Right lobe of liver (tissue), 6 donors: ENCODE results near the gene ARHGAP23. TPM values are rescaled to one million over a fixed set of nuclear protein-coding genes. Genes with fewer than 3 reads are reported as not detected.

ENCODE experiments used
- ATAC-seq, 4 donors: fragments of 200-7000 bp; cut with Tn5 transposase; one replicate each; pipeline ENCODE4 v1.9.1; 2020; ENCODE audit warnings: mild to moderate bottlenecking in 4 of 4, moderate library complexity in 4 of 4
- DNase-seq, 3 donors: peaks; one replicate each; pipeline ENCODE4 v3.0.0-alpha.2; 2020
- H3K27ac ChIP-seq, 3 donors: fragments of 200-600 bp; one replicate each; pipeline ENCODE4 v1.8.0; 2022
- H3K27me3 ChIP-seq, 2 donors: fragments of 200-600 bp; one replicate each; pipeline ENCODE4 v1.8.0; 2022
- H3K36me3 ChIP-seq, 4 donors: fragments of 200-600 bp; sonication (generic) in 1 of 4; one replicate each; pipeline versions ENCODE4 v1.5.1 to v1.8.0; 2017 to 2022; ENCODE audit warnings: control low read depth in 1 of 4
- H3K4me1 ChIP-seq, 4 donors: fragments of 200-600 bp; sonication (generic) in 1 of 4; one replicate each; pipeline versions ENCODE4 v1.5.1 to v1.8.0; 2017 to 2022; ENCODE audit warnings: control low read depth in 1 of 4
- H3K4me3 ChIP-seq, 3 donors: fragments of 200-600 bp; one replicate each; pipeline ENCODE4 v1.8.0; 2022
- H3K9me3 ChIP-seq, 4 donors: fragments of 200-600 bp; sonication (generic) in 1 of 4; one replicate each; pipeline versions ENCODE4 v1.5.1 to v1.8.0; 2017 to 2022; ENCODE audit warnings: control low read depth in 1 of 4
- CTCF ChIP-seq, 4 donors: fragments of 200-600 bp in 3 of 4; fragments of 450-650 bp in 1 of 4; IDR thresholded peaks; one replicate each; pipeline versions ENCODE4 v1.5.1 to v1.8.0; 2016 to 2022; ENCODE audit warnings: antibody characterized with exemption in 4 of 4, mild to moderate bottlenecking in 2 of 4
- POLR2A ChIP-seq: fragments of 450-650 bp; IDR thresholded peaks from one replicate; pipeline ENCODE4 v1.6.1; 2017; ENCODE audit warnings: antibody characterized with exemption, mild to moderate bottlenecking
- WGBS: methylation state at CpG from one replicate; pipeline ENCODE4 v1.1.6; 2018; ENCODE audit warnings: low coverage, low lambda C conversion rate; ENCODE audit not compliant: insufficient coverage; ENCODE audit errors: missing lambda C conversion rate; 5-methylcytosine and 5-hydroxymethylcytosine counted together
- intact Hi-C, 2 donors: fragments of 100-400 bp; cut with DNase I; formaldehyde crosslinking; loops; one replicate each; pipeline versions ENCODE4 v1.11.2 to v1.14.1; 2022
- total RNA-seq, 6 experiments: library from RNA; depleted of rRNA in 2 of 6; stranded (reverse); fragments of >200 nt in 2 of 6; fragmentation: NEBNext Ultra II Directional in 3 of 6; extraction: Animal tissue kit (Norgen Biotek cat#: 25700) in 3 of 6; gene quantifications; one replicate each; pipeline versions ENCODE4 v1.1.0 to v1.2.4, GENCODE V29; 2016 to 2023
- donor health status: DM: no; HTN: yes; CAD: no.
- donor health status: DM: no; HTN: no; CAD: no.
- donor health status: DM: no; HTN: no; CAD: no.
- donor health status: DM: no; HTN: yes; CAD: no.
- donor health status: DM: no; HTN: yes; CAD: no.

The ARHGAP23 gene
- total RNA-seq, 6 experiments from 2014 or later: 1.4 to 9.5 (median 3.8) TPM

GRCh38 chr17:38424297-38424972, 3.8 kb upstream of the ARHGAP23 start:
- Histone ChIP-seq H3K36me3 (no peaks in the 10 kb centered on the region), H3K27ac (no peak overlapping the region), H3K9me3 (no peaks in the 10 kb centered on the region), H3K4me3 (no peak overlapping the region), H3K27me3 (no peaks in the 10 kb centered on the region), H3K4me1 (peaks cover 0 to 7% (median 0%) of the 10 kb centered on the region in 4 donors)
- DNase-seq (no peak), ATAC-seq (no peak)
- no peak for TF ChIP-seq POLR2A
- no peak for TF ChIP-seq CTCF (IDR thresholded peaks at IDR 0.05)
- WGBS: 63% methylated on average over 3 of the region's 6 CpGs
- intact Hi-C loops: loop anchor here (10.0 kb wide), 1 partner anchor 60 kb away; no protein-coding TSS in a partner anchor

GRCh38 chr17:38425031-38425430, 3.2 kb upstream of the ARHGAP23 start:
- WGBS: 58% methylated on average over 7 of the region's 13 CpGs
- ATAC-seq (no peak), DNase-seq (no peak)

DNA sequence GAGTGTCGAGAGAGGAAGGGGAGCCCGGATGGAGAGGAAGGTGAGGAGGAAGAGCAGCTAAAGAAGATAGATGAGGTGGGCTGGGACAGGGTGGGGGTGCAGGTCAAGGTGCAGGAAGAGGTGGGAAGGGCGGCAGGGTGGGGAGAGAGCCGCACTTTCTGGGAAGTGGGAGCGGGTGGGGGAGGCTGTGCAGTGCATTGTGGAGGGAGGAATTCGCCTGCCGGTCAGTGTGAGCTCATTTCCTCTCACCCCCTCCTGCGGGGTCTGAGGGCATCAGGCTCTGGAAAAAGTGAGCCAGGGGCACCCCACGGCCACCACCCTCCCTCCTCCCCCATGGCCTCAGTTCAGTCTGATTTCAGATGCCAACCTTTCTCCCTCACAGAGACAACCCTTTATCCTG, 2.5 kb upstream of the ARHGAP23 start:
- no peak overlapping the region for H3K27ac ChIP-seq
- 28% methylated on average over 9 of the region's 9 CpGs for WGBS
- H3K4me1 ChIP-seq: peaks cover 0 to 7% (median 0%) of the 10 kb centered on the region in 4 donors
- no peaks in the 10 kb centered on the region for H3K36me3 ChIP-seq
- H3K9me3 ChIP-seq: no peaks in the 10 kb centered on the region
- TF ChIP-seq POLR2A (no peak), CTCF (IDR thresholded peaks at IDR 0.05) (no peak)
- H3K27me3 ChIP-seq: no peaks in the 10 kb centered on the region
- H3K4me3 ChIP-seq: no peak overlapping the region
- ATAC-seq: peak; percentile 18 to 52 (median 25)
- peak in 1 of 3 donors; percentile 51 for DNase-seq
- intact Hi-C loops: loop anchor here (10.0 kb wide), 1 partner anchor 59 kb away; no protein-coding TSS in a partner anchor

More at GRCh38 chr17:38425031-38425430, 3.2 kb upstream of the ARHGAP23 start:
- Histone ChIP-seq H3K27me3 (no peaks in the 10 kb centered on the region), H3K4me1 (peaks cover 0 to 7% (median 0%) of the 10 kb centered on the region in 4 donors), H3K4me3 (no peak overlapping the region), H3K36me3 (no peaks in the 10 kb centered on the region), H3K9me3 (no peaks in the 10 kb centered on the region), H3K27ac (no peak overlapping the region)
- intact Hi-C loops: loop anchor here (10.0 kb wide), 1 partner anchor 60 kb away; no protein-coding TSS in a partner anchor
- TF ChIP-seq CTCF (IDR thresholded peaks at IDR 0.05) (no peak), POLR2A (no peak)

DNA sequence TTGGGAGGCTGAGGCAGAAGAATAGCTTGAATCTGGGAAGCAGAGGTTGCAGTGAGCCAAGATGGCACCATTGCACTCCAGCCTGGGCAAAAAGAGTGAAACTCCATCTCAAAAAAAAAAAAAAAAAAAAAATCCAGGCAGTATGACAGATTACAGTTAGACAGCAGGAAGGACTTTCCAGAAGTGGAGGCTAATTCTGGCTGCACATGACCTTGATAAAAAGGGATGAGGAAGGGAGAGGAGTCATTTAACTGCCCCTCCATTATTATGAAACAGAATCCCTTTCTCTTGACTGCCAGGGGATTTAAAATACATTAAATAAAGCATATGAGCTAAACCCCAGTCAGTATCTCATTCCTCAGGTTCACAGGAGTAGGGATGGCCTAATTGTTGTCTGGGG, 1.8 kb upstream of the ARHGAP23 start:
- DNase-seq: no peak
- no peaks in the 10 kb centered on the region for H3K9me3 ChIP-seq
- ATAC-seq: no peak
- H3K27me3 ChIP-seq: no peaks in the 10 kb centered on the region
- TF ChIP-seq POLR2A: no peak
- TF ChIP-seq CTCF (IDR thresholded peaks at IDR 0.05): no peak
- peaks cover 0 to 7% (median 0%) of the 10 kb centered on the region in 4 donors for H3K4me1 ChIP-seq
- H3K27ac ChIP-seq: peak overlapping the region in 1 of 3 donors; percentile 36
- H3K36me3 ChIP-seq: no peaks in the 10 kb centered on the region
- intact Hi-C loops: loop anchor here (10.0 kb wide), 1 partner anchor 58 kb away; no protein-coding TSS in a partner anchor
- no peak overlapping the region for H3K4me3 ChIP-seq
